OCI-LY1 (cell line): ENCODE results near the gene STMP1.

ENCODE experiments used
- CTCF ChIP-seq: fragments of 200-600 bp; sonication (generic), shearing (Covaris generic); IDR thresholded peaks from 2 replicates; pipeline ENCODE4 v1.5.1; 2017; ENCODE audit warnings: mild to moderate bottlenecking, antibody characterized with exemption, low read length, moderate library complexity, mixed read lengths
- EZH2 ChIP-seq: fragments of 200-600 bp; sonication (generic), shearing (Covaris generic); IDR thresholded peaks from 2 replicates; pipeline ENCODE4 v1.8.0; 2017; ENCODE audit warnings: borderline replicate concordance, mixed run types, mild to moderate bottlenecking, antibody characterized with exemption, low read length, moderate library complexity, mixed read lengths

GRCh38 chr7:135670179-135670578 is 7.9 kb downstream of the STMP1 start:
- TF ChIP-seq CTCF (no peak), EZH2 (no peak)
